ENCODE measurements around the gene CAPN8. TPM values are rescaled to one million over a fixed set of nuclear protein-coding genes. Genes with fewer than 3 reads are reported as not detected.

The CAPN8 gene
- total and polyA plus RNA-seq, 2 experiments from 2014 or later, result 0.15 TPM; not detected in 1

- no peak overlapping the region for H3K4me3 ChIP-seq
- H3K9me3 ChIP-seq (ENCODE audit: low read depth), result no peaks in the 10 kb centered on the region
- peak; percentile 32 to 74 for DNase-seq (ENCODE audit: low read depth in 1 of 2, low spot score in 1 of 2)
- no peaks in the 10 kb centered on the region for H3K4me1 ChIP-seq (ENCODE audit: low read depth)
- H3K36me3 ChIP-seq, result no peaks in the 10 kb centered on the region
- no peak overlapping the region for H3K27ac ChIP-seq
- no peaks in the 10 kb centered on the region for H3K27me3 ChIP-seq
- TF ChIP-seq CTCF (IDR thresholded peaks at IDR 0.05; ENCODE audit: low read depth, low read length), result peak; percentile 56
Observed at GRCh38 chr1:223556414-223557129, 108.9 kb downstream of the CAPN8 start.

GRCh38 chr1:223553957-223554356 is 111.5 kb downstream of the CAPN8 start:
- H3K27me3 ChIP-seq, result no peaks in the 10 kb centered on the region
- H3K4me1 ChIP-seq (ENCODE audit: low read depth), result no peaks in the 10 kb centered on the region
- no peak for TF ChIP-seq CTCF (IDR thresholded peaks at IDR 0.05; ENCODE audit: low read depth, low read length)
- no peaks in the 10 kb centered on the region for H3K9me3 ChIP-seq (ENCODE audit: low read depth)
- no peak overlapping the region for H3K27ac ChIP-seq
- no peak overlapping the region for H3K4me3 ChIP-seq
- DNase-seq (ENCODE audit: low read depth in 1 of 2, low spot score in 1 of 2), result no peak
- no peaks in the 10 kb centered on the region for H3K36me3 ChIP-seq

GRCh38 chr1:223551610-223552009 is 113.9 kb downstream of the CAPN8 start:
- peak in 1 of 2 donors; percentile 1 for DNase-seq (ENCODE audit: low read depth in 1 of 2, low spot score in 1 of 2)

GRCh38 chr1:223549740-223550139 is 115.8 kb downstream of the CAPN8 start:
- no peaks in the 10 kb centered on the region for H3K27me3 ChIP-seq
- no peak for TF ChIP-seq CTCF (IDR thresholded peaks at IDR 0.05; ENCODE audit: low read depth, low read length)
- H3K4me1 ChIP-seq (ENCODE audit: low read depth), result no peaks in the 10 kb centered on the region
- DNase-seq (ENCODE audit: low read depth in 1 of 2, low spot score in 1 of 2), result no peak
- H3K36me3 ChIP-seq, result no peaks in the 10 kb centered on the region
- H3K9me3 ChIP-seq (ENCODE audit: low read depth), result no peaks in the 10 kb centered on the region
- H3K27ac ChIP-seq, result no peak overlapping the region
- no peak overlapping the region for H3K4me3 ChIP-seq

More at GRCh38 chr1:223551610-223552009, 113.9 kb downstream of the CAPN8 start:
- no peaks in the 10 kb centered on the region for H3K9me3 ChIP-seq (ENCODE audit: low read depth)
- no peaks in the 10 kb centered on the region for H3K36me3 ChIP-seq
- no peak overlapping the region for H3K4me3 ChIP-seq
- no peak overlapping the region for H3K27ac ChIP-seq
- H3K4me1 ChIP-seq (ENCODE audit: low read depth), result no peaks in the 10 kb centered on the region
- H3K27me3 ChIP-seq, result no peaks in the 10 kb centered on the region
- no peak for TF ChIP-seq CTCF (IDR thresholded peaks at IDR 0.05; ENCODE audit: low read depth, low read length)

- DNase-seq (ENCODE audit: low read depth in 1 of 2, low spot score in 1 of 2), result no peak
- TF ChIP-seq CTCF (IDR thresholded peaks at IDR 0.05; ENCODE audit: low read depth, low read length), result no peak
- H3K4me3 ChIP-seq, result no peak overlapping the region
- no peak overlapping the region for H3K27ac ChIP-seq
- no peaks in the 10 kb centered on the region for H3K27me3 ChIP-seq
- no peaks in the 10 kb centered on the region for H3K9me3 ChIP-seq (ENCODE audit: low read depth)
- H3K36me3 ChIP-seq, result no peaks in the 10 kb centered on the region
- no peaks in the 10 kb centered on the region for H3K4me1 ChIP-seq (ENCODE audit: low read depth)
Observed at GRCh38 chr1:223547316-223548114, 118.0 kb downstream of the CAPN8 start.
